HG03432 (cell line): Measurements from ENCODE around the gene SYT3.
"Not testable (repeated sequence)": the region's sequence is repeated elsewhere in the genome, so short reads cannot be mapped to it uniquely, and the experiment has no call there.

Source experiments
- ATAC-seq: cut with Tn5 transposase; IDR thresholded peaks from one replicate; pipeline ENCODE4 v1.9.1; 2021; ENCODE audit warnings: mild to moderate bottlenecking, moderate library complexity; ENCODE audit not compliant: unreplicated experiment

Gene SYT3

GRCh38 chr19:50604264-50605073, 35.2 kb downstream of the SYT3 start:
- not testable (repeated sequence) for ATAC-seq

GRCh38 chr19:50602935-50603334, 36.7 kb downstream of the SYT3 start:
- no peak for ATAC-seq

- ATAC-seq = no peak
These were observed 37.2 kb downstream of the SYT3 start for GRCh38 chr19:50602496-50602895.

- no peak for ATAC-seq
These were observed 37.6 kb downstream of the SYT3 start for GRCh38 chr19:50602089-50602422.

- ATAC-seq = no peak
These were observed 38.1 kb downstream of the SYT3 start for GRCh38 chr19:50601407-50602088.

- no peak for ATAC-seq
These were observed 40.3 kb downstream of the SYT3 start for GRCh38 chr19:50599427-50599826.

GRCh38 chr19:50590191-50590590, 49.5 kb downstream of the SYT3 start:
- ATAC-seq = no peak

GRCh38 chr19:50581795-50582660, 57.7 kb downstream of the SYT3 start:
- ATAC-seq = not testable (repeated sequence)

GRCh38 chr19:50580970-50581634, 58.6 kb downstream of the SYT3 start:
- no peak for ATAC-seq

GRCh38 chr19:50580240-50580639, 59.4 kb downstream of the SYT3 start:
- ATAC-seq = no peak

GRCh38 chr19:50576769-50577168, 62.9 kb downstream of the SYT3 start:
- not testable (repeated sequence) for ATAC-seq

GRCh38 chr19:50573741-50574461, 65.8 kb downstream of the SYT3 start:
- ATAC-seq = no peak
